Thyroid gland (tissue), 4 donors: ENCODE measurements around the gene ADPRS.

ENCODE experiments used
- POLR2A ChIP-seq, 2 donors: fragments of 450-650 bp; IDR thresholded peaks; one replicate each; pipeline ENCODE4 v1.6.1; 2017; ENCODE audit warnings: antibody characterized with exemption in 2 of 2, mild to moderate bottlenecking in 2 of 2, moderate library complexity in 1 of 2
- TF ChIP-seq, protein P1 (sequence below), 6 experiments: fragments of 200-600 bp in 3 of 6; fragments of 450-650 bp in 3 of 6; sonication (generic) in 3 of 6; IDR thresholded peaks; one replicate each; pipeline ENCODE4 v1.5.1; 2016 to 2019; ENCODE audit warnings: antibody characterized with exemption in 6 of 6, mild to moderate bottlenecking in 2 of 6, inconsistent platforms in 1 of 6, moderate library complexity in 1 of 6

DNA sequence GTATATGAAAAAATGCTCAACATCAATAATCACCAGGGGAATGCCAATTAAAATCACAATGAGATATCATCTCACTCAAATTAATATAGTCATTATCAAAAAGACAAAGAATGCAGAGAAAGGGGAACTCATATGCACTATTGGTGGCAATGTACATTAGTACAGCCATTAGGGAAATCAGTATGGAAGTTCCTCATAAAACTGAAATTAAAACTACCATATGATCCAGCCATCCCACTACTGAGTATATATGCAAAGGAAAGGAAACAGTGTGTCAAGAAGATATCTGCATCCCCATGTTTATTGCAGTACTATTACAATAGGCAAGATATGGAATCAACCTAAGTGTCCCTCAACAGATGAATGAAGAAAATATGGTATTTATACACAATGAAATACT is 36.9 kb upstream of the ADPRS start:
- TF ChIP-seq, protein P1, sequence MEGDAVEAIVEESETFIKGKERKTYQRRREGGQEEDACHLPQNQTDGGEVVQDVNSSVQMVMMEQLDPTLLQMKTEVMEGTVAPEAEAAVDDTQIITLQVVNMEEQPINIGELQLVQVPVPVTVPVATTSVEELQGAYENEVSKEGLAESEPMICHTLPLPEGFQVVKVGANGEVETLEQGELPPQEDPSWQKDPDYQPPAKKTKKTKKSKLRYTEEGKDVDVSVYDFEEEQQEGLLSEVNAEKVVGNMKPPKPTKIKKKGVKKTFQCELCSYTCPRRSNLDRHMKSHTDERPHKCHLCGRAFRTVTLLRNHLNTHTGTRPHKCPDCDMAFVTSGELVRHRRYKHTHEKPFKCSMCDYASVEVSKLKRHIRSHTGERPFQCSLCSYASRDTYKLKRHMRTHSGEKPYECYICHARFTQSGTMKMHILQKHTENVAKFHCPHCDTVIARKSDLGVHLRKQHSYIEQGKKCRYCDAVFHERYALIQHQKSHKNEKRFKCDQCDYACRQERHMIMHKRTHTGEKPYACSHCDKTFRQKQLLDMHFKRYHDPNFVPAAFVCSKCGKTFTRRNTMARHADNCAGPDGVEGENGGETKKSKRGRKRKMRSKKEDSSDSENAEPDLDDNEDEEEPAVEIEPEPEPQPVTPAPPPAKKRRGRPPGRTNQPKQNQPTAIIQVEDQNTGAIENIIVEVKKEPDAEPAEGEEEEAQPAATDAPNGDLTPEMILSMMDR (IDR thresholded peaks at IDR 0.05): no peak
- TF ChIP-seq POLR2A (IDR thresholded peaks at IDR 0.05): no peak
